Fibroblast of skin of left biceps (primary cell): ENCODE data around the gene BMPER.
A peak's percentile ranks its signal among the peaks of the same experiment; 100 is the strongest.

Experiments
- DNase-seq, 2 experiments: peaks; one replicate each; pipeline ENCODE4 v3.0.0-alpha.2; 2013; ENCODE audit warnings: low read depth in 2 of 2

Gene BMPER

GRCh38 chr7:34062341-34062740, 157.0 kb downstream of the BMPER start:
- no peak for DNase-seq

DNA sequence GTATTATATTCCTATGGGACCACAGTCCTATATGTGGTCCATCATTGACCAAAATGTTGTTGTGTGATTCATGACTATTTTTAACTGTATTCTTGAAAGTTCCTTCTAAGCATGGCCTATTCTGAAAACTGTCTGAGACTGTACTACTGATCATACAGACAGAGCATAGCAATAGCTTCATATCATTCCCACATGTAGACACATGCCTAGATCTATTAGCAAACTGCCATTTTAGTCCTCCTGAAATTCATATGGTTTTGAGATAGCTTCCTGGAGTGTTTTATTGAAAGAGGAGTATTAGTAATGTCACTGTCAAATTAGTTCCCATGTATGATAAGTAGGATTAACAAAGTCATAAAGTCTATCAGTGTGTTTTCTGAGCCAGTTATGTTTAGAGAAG, 157.5 kb downstream of the BMPER start:
- DNase-seq: no peak

GRCh38 chr7:34064519-34065158, 159.3 kb downstream of the BMPER start:
- DNase-seq: no peak

GRCh38 chr7:34066411-34066810, 161.1 kb downstream of the BMPER start:
- no peak for DNase-seq

GRCh38 chr7:34067005-34067778, 161.9 kb downstream of the BMPER start:
- DNase-seq: no peak

- DNase-seq: no peak
These were observed 164.3 kb downstream of the BMPER start for GRCh38 chr7:34069676-34070075.

GRCh38 chr7:34070511-34071323, 165.4 kb downstream of the BMPER start:
- no peak for DNase-seq

DNA sequence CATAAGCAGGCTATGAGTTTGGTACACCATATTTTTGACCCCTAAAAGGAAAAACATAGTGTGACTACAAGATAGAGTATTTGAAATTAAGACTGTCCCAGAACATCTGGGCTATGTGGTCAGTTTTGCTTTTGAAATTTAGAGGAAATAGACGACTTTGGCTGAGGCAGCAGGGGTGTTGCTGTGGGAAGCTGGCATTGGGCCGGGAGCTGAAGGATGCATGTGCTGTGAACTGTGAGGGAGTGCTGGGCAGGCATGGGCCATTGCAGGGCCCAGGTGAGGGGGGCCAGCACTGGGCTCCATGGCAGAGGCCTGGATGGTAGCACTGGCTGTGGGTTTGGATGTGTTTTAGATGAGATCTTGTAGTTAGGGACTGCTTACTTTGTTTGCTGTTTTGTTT, 168.3 kb downstream of the BMPER start:
- no peak for DNase-seq

- DNase-seq: no peak
These were observed 169.1 kb downstream of the BMPER start for GRCh38 chr7:34074421-34074820.

DNA sequence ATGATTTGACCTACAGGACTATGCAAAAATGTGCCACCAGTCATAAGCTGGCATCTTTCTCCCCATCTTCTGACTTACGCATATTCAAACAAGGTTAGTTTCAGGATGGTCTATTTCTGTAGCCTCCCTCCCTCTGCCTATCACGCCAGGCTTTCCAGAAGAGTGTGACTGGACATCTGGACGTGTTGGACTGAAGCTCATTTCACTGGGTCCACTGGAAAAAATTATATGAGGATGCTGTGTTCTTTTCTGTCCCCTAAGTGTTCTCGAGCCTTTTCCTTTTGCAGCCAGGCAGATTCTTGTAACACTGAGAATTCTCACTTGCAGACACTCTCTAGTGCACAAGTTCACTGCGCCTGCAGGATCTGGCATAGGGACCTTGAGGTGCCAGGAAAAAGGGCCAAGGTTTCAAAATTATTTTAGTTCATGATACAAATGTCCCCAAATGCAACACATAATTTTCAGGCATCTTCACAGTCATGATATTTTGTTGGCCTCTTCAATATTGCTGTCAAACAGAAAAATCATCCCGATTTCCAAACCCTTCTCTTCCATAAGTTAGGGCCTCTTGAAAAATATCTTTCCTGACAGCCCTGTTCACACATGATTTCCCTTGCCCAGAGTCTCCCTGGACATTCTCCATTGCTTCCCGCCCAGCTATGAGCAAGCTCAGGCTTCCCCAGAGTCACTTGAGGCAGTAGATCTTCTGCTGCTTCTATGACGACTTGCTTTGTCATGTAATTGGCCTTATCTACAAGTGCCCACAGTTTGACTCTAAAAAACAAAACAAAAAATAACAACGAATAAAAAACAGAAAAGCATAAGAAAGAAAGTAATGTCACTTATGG, 170.4 kb downstream of the BMPER start:
- no peak for DNase-seq

GRCh38 chr7:34077168-34077567, 171.8 kb downstream of the BMPER start:
- no peak for DNase-seq

DNA sequence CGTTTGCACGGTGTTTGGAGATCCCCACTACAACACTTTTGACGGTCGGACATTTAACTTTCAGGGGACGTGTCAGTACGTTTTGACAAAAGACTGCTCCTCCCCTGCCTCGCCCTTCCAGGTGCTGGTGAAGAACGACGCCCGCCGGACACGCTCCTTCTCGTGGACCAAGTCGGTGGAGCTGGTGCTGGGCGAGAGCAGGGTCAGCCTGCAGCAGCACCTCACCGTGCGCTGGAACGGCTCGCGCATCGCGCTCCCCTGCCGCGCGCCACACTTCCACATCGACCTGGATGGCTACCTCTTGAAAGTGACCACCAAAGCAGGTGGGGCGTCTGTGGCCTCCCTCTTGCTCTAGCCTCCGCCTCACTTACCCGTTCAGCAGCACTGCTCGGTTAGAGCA, 173.5 kb downstream of the BMPER start:
- no peak for DNase-seq

GRCh38 chr7:34080513-34080912, 175.2 kb downstream of the BMPER start:
- peak; percentile 71 to 77 for DNase-seq

GRCh38 chr7:34081935-34082334, 176.6 kb downstream of the BMPER start:
- DNase-seq: no peak

DNA sequence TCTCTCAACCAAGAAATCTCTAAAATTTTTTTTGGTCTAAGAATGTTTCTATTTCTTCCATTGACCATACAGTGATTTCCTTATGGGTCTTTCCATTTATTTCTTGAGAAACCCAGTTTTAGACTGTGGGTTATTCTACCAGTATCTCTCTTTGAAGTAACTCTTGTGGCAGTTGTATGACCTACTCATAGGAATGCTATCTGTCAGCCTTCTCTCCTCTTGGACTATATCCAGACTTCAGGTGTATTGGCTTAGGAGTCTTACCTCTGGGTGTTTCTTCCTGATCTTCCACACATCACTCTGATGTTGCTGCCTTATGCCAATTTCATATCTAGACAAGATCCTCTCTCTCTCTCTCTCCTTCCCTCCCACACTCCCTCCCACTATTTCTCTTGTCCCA, 178.1 kb downstream of the BMPER start:
- no peak for DNase-seq

DNA sequence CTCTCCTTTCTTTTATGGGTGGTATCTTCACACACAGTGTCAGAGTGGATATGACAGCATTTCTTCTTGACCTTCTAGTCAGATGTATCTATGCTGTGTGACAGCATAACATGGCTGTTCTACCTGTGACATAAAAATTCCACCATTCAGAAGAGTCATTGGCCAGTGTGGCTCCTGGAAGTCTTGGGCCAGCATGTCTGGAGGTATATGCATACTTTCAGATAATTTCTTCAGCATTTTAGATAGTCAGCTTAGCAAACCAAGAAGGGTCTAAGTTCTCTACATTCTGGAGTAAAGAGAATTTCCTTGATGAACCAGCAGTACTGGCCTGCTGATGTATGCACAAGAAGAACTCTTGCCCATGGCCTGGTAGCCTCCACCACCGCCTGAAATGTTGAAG, 179.3 kb downstream of the BMPER start:
- DNase-seq: no peak

DNA sequence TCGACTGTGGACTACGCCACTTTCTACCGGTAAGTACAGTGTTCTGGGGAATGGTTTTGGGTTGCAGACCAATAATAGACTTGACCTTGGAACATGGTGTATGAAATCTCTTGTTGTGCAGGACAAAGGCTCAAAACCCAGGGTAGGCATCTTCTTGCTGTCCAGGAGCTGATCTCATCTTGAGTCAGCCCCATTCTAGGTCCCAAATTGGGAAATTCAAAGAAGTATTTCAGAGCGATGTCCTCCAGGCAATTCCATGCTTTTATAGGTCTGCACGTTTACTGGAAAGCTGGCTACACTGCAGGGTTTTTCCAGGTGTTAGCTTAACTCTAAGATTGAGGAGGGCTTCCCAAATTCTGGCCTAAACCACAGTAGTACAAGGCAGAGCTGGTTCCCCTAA, 180.7 kb downstream of the BMPER start:
- no peak for DNase-seq

DNA sequence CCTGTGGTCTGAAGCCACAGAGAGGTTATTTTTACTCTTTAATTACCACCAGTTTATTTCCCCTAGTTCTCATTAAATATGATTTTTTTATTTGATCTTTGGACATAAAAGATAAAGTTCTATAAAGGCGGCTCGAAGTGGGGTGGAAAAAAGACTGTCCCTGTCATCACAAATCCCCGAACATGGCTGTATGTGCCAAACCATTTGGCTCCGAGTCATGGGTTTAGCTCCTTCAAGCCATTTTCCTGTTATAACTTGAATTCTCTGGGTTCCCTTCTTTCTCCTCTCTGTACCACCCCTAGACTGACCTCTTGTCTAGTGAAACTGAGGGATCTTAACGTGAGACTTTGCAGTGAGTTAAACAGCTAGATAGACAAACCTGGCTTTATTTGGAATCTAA, 181.6 kb downstream of the BMPER start:
- DNase-seq: no peak

GRCh38 chr7:34087892-34088891, 182.9 kb downstream of the BMPER start:
- DNase-seq: no peak

- no peak for DNase-seq
These were observed 185.5 kb downstream of the BMPER start for GRCh38 chr7:34090816-34091215.
